Measurements from ENCODE around the gene SLC37A2. TPM values are rescaled to one million over a fixed set of nuclear protein-coding genes. Genes with fewer than 3 reads are reported as not detected.

Gene SLC37A2
- total RNA-seq = 22.2 and 35.8 TPM in 2 replicates

DNA sequence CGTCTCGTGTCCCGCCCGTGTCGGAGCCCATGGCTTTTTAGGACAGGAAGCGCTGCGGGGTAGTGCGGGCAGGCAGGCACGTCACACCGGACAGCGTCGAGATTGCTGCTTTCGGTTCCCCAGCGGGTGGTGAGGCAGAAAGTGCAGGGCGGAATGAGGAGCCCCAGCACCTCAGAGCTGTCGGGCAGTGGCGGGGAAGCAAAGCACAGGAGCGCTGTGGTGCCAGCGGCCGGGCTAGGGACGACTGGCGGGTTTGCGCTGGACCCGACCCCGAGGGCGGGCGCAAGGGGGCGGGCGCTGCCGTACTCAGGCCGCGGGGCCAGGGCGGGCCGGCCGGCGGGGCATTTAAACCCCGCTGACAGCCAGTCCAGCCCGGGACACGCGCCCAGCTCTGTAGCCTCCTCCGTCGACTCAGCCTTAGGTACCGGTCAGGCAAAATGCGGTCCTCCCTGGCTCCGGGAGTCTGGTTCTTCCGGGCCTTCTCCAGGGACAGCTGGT, at the start of gene SLC37A2:
TSS of gene SLC37A2 (plus strand) at position 375 of the 498 bp plus-strand sequence. CDS start at position 438, 63 bp downstream.

DNA sequence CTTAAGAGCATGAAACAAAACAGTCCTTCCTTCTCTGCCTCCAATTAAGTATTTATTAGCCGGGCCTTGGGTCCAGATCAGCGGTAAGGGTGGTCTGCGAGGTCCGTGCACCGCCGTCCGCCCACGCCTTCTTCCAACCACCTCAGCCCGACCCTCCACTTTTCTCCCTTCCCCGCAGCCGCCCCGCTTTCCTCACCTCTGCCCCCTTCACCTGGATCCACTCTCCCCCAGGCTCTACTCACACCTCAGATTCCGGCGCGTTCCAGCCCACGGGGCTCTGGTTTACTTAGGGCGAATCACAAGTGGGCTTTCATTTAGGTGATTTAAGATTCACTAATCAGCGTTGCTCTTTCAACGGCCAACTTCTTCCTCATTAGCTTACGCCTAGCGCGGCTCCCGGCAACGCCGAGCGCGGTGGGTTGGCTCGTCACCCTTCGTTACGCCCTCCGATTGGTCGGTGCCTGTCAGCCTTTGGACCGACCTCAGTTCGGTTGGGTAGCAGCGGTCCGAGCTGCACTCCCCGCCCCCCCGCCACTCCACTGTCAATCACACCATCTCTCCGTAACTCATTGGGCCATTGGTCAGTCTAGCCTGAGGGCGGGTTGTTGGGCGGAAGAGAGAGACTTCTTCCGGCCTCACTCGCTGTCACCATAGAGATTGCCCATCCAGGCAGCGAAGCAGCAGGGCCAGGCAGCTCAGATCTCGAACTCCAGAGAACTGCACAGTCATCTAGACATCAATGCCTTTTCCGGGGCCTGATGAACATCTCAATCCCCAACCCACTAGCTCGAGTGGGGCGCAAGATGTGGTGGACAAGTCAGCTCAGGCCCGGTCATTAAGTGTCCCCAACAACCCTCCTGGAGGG, 48.5 kb downstream of the SLC37A2 start, which contains the start of gene TMEM218:
TSS of gene TMEM218 (minus strand) at position 284 of the 865 bp plus-strand sequence. CDS start 9,385 bp downstream, outside the sequence.

Other genes with a start within 250 kb of the SLC37A2 start
- gene ROBO3, start 197.9 kb upstream of the SLC37A2 start, total RNA-seq = 34.8 and 59.5 TPM in 2 replicates
- gene ROBO4, start 165.4 kb upstream of the SLC37A2 start, total RNA-seq = 5.8 and 6.8 TPM in 2 replicates
- gene HEPN1, start 144.1 kb upstream of the SLC37A2 start, total RNA-seq = not detected in 2 replicates
- not detected in 2 replicates for gene HEPACAM, start 127.3 kb upstream of the SLC37A2 start, total RNA-seq
- gene CCDC15, start 109.1 kb upstream of the SLC37A2 start, total RNA-seq = 2.6 and 11.2 TPM in 2 replicates
- gene TMEM218, start 48.3 kb downstream of the SLC37A2 start, total RNA-seq = 18.8 and 21.0 TPM in 2 replicates
- not detected in 2 replicates for gene PKNOX2, start 101.4 kb downstream of the SLC37A2 start, total RNA-seq